Stimulated activated CD4-positive, alpha-beta T cell treated with anti-CD3 and anti-CD28 coated beads, Interleukin-12 subunit alpha, Interleukin-12 subunit beta, amount 100 ng/mL, for 4 hours (primary cell): Measurements from ENCODE around the gene MAGEC2.

ENCODE experiments used
- DNase-seq: peaks from one replicate; pipeline ENCODE4 v3.0.0-alpha.2; 2020

MAGEC2 gene, protein sequence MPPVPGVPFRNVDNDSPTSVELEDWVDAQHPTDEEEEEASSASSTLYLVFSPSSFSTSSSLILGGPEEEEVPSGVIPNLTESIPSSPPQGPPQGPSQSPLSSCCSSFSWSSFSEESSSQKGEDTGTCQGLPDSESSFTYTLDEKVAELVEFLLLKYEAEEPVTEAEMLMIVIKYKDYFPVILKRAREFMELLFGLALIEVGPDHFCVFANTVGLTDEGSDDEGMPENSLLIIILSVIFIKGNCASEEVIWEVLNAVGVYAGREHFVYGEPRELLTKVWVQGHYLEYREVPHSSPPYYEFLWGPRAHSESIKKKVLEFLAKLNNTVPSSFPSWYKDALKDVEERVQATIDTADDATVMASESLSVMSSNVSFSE

GRCh38 chrX:142204522-142205433 lies at the start of gene MAGEC2:
Gene MAGEC2 (minus strand): TSS chrX:142205290. CDS start chrX:142203987, 1,303 bp downstream.
- DNase-seq: no peak

DNA sequence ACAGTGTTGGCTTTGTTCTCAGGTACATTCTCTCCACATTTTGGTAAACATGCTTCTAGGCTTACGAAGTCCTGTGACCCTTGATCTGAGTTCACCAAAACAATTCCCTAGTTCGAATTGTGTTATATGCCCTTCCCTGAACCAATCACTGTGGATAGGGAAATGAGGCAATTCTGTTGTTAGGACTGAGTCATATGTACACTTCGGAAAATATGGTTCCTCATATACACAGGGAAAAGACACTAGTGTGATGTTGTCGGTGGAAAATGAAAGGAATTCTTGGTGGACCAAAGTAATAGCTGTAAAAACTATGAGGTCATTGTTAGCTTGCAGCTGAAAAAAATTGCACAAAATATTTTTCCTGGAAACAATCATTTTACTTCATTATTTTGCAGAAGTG lies 46.6 kb upstream of the MAGEC2 start:
- DNase-seq: no peak

GRCh38 chrX:142251202-142251601 lies 46.1 kb upstream of the MAGEC2 start:
- DNase-seq: no peak

- DNase-seq: no peak
Measured at GRCh38 chrX:142250502-142250901, 45.4 kb upstream of the MAGEC2 start.

GRCh38 chrX:142249721-142250120 lies 44.6 kb upstream of the MAGEC2 start:
- no peak for DNase-seq

- no peak for DNase-seq
Measured at GRCh38 chrX:142244568-142244967, 39.5 kb upstream of the MAGEC2 start.

DNA sequence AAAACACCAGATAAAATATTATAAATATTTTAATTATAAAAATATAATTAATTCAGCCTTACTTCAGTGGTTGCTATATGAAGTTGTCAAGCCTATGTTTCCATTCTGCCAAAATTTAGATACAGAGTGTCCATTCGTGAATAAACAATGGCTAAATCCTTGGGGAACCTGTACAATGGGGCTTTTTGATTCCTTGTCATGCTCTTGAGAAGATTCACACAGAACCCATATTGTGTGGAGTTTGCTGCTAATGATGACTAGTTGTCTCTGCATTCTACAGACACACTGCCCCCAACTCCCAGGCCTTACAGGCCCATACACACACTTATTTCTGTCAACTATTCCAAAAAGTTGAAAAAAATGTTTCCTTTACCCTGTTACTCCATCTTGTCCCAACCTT lies 33.4 kb upstream of the MAGEC2 start:
- no peak for DNase-seq

GRCh38 chrX:142233400-142233799 lies 28.3 kb upstream of the MAGEC2 start:
- no peak for DNase-seq

GRCh38 chrX:142214081-142214480 lies 9.0 kb upstream of the MAGEC2 start:
- no peak for DNase-seq

DNA sequence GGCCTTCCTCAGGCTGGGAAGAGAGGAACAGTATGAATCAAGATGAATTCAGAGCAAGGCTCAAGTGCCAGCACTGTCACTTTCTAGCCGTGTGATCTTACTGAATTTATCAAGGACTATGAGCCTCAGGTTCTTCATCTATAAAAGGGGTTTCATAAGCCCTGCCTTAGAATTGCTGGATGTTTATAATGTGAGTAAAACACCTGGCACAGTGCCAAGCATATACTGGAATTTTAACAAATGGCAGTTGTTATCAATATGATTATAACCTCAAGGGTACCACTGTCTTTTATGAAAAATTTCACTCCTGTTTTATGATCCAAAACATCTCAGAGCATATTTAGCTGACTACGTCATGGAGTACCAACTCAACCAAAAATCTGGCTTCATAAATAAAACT lies 4.0 kb downstream of the MAGEC2 start:
- no peak for DNase-seq

GRCh38 chrX:142186103-142186502 lies 19.0 kb downstream of the MAGEC2 start:
- no peak for DNase-seq

- DNase-seq: no peak
Measured at GRCh38 chrX:142184756-142185602, 20.1 kb downstream of the MAGEC2 start.

- no peak for DNase-seq
Measured at GRCh38 chrX:142156567-142156966, 48.5 kb downstream of the MAGEC2 start.
